Stimulated activated CD4-positive, alpha-beta T cell treated with anti-CD3 and anti-CD28 coated beads, TNF-alpha, amount 100 ng/mL, for 4 hours (primary cell): ENCODE data around the gene XAGE3.
"Not testable (repeated sequence)": the region's sequence is repeated elsewhere in the genome, so short reads cannot be mapped to it uniquely, and the experiment has no call there.

Experiments used
- DNase-seq, 3 experiments: peaks; one replicate each; pipeline ENCODE4 v3.0.0-alpha.2; 2020; ENCODE audit warnings: low read depth in 3 of 3

XAGE3 gene

GRCh38 chrX:52843619-52844018, 24.3 kb downstream of the XAGE3 start:
- DNase-seq = not testable (repeated sequence)

- no peak for DNase-seq
Measured at GRCh38 chrX:52839137-52839536, 28.7 kb downstream of the XAGE3 start.

DNA sequence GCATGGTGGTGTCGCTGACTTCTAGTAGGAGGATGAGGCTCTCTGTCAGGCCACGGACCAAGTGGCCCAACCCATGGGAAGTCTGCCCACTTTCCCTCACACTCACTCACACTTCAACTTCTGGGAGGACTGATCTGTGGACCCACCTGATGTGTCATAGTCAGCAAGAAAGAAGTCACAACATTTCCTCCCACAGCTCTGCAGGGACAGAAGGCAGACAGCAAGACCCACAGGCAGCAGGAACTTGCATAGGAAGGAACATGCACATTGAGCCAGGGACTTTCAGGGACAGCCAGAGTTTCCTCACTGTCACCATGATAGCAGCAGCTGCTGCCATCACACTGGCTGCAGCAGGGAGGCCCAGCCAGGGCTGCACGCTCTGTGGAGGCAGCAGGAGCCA, 37.3 kb downstream of the XAGE3 start:
- no peak for DNase-seq

- no peak for DNase-seq
Measured at GRCh38 chrX:52824608-52825007, 43.3 kb downstream of the XAGE3 start.

DNA sequence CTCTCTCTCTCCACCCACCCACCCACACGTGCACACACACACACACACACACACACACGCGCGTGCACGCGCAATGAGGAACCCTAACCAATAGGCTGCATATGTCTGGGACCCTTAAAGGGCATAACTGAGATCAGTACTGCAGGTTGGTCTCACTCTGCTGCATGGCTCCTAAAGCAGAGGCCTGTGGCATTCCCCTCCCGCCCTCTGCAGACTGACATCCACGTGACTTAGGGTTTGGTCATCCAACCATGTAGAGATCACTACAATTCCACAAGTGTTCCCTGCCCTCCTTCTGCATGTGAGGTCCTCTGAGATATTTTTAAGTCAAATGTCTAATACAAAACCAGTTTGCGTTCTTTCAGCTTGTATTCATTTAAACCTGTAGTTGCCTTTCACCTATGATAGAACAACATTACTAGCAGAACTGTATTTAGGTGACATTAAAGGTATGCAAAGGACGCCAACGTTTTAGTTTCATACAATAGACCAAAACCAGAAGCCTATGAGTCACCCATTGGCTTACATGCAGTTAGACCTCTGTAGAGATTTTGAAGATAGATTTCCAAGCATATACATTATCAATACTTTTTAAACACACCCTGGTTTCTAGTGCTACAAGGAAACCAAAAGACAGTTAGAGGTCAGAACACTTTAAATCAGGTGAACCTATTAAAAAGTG, 46.7 kb downstream of the XAGE3 start:
- no peak for DNase-seq

GRCh38 chrX:52819788-52820187, 48.1 kb downstream of the XAGE3 start:
- no peak for DNase-seq
